Measurements from ENCODE around the gene ARHGEF1.
"Not testable (repeated sequence)": the region's sequence is repeated elsewhere in the genome, so short reads cannot be mapped to it uniquely, and the experiment has no call there.

The ARHGEF1 gene

GRCh38 chr19:41930322-41930722 lies 47.3 kb downstream of the ARHGEF1 start:
- DNase-seq (ENCODE audit: low spot score) (no peak), FAIRE-seq (no peak)

- no peak for DNase-seq (ENCODE audit: low spot score)
- no peak for FAIRE-seq
Observed at GRCh38 chr19:41930926-41931592, 48.1 kb downstream of the ARHGEF1 start.

- no peak for FAIRE-seq
Observed at GRCh38 chr19:41932259-41932719, 49.3 kb downstream of the ARHGEF1 start.

GRCh38 chr19:41932720-41933332 lies 49.8 kb downstream of the ARHGEF1 start:
- FAIRE-seq (no peak), DNase-seq (ENCODE audit: low spot score) (no peak)

More at GRCh38 chr19:41932259-41932719, 49.3 kb downstream of the ARHGEF1 start:
- DNase-seq (ENCODE audit: low spot score), result no peak

- no peak for DNase-seq (ENCODE audit: low spot score)
- peak; percentile 42 for FAIRE-seq
Observed at GRCh38 chr19:41933693-41934426, 50.9 kb downstream of the ARHGEF1 start.

GRCh38 chr19:41934849-41935374 lies 51.9 kb downstream of the ARHGEF1 start:
- no peak for FAIRE-seq

GRCh38 chr19:41935760-41936415 lies 52.9 kb downstream of the ARHGEF1 start:
- DNase-seq (ENCODE audit: low spot score) (no peak), FAIRE-seq (no peak)

More at GRCh38 chr19:41934849-41935374, 51.9 kb downstream of the ARHGEF1 start:
- DNase-seq (ENCODE audit: low spot score), result peak; percentile 82

- FAIRE-seq, result peak; percentile 73
- DNase-seq (ENCODE audit: low spot score), result no peak
Observed at GRCh38 chr19:41936416-41936850, 53.4 kb downstream of the ARHGEF1 start.

- FAIRE-seq (no peak), DNase-seq (ENCODE audit: low spot score) (no peak)
Observed at GRCh38 chr19:41936961-41937360, 54.0 kb downstream of the ARHGEF1 start.

GRCh38 chr19:41937525-41938468 lies 54.8 kb downstream of the ARHGEF1 start:
- FAIRE-seq, result no peak

GRCh38 chr19:41939209-41939608 lies 56.2 kb downstream of the ARHGEF1 start:
- FAIRE-seq; DNase-seq (ENCODE audit: low spot score): not testable (repeated sequence)

More at GRCh38 chr19:41937525-41938468, 54.8 kb downstream of the ARHGEF1 start:
- no peak for DNase-seq (ENCODE audit: low spot score)

- FAIRE-seq, result no peak
- peak; percentile 80 for DNase-seq (ENCODE audit: low spot score)
Observed at GRCh38 chr19:41939861-41940730, 57.1 kb downstream of the ARHGEF1 start.

- FAIRE-seq, result no peak
- DNase-seq (ENCODE audit: low spot score), result no peak
Observed at GRCh38 chr19:41940731-41941409, 57.9 kb downstream of the ARHGEF1 start.

GRCh38 chr19:41941410-41942202 lies 58.6 kb downstream of the ARHGEF1 start:
- DNase-seq (ENCODE audit: low spot score), result no peak
- FAIRE-seq, result no peak

GRCh38 chr19:41944336-41944735 lies 61.4 kb downstream of the ARHGEF1 start:
- no peak for DNase-seq (ENCODE audit: low spot score)
- FAIRE-seq, result no peak

GRCh38 chr19:41945135-41945766 lies 62.3 kb downstream of the ARHGEF1 start:
- no peak for DNase-seq (ENCODE audit: low spot score)
- FAIRE-seq, result no peak

- FAIRE-seq (no peak), DNase-seq (ENCODE audit: low spot score) (no peak)
Observed at GRCh38 chr19:41947091-41947490, 64.1 kb downstream of the ARHGEF1 start.

Measured in urothelium cell line (cell line).